AML-193 (cell line): Measurements from ENCODE around the gene SLC6A3.

Source experiments
- DNase-seq, 2 experiments: peaks; one replicate each; lab custom pipeline; 2025; lab: John Stamatoyannopoulos, UW

The SLC6A3 gene

DNA sequence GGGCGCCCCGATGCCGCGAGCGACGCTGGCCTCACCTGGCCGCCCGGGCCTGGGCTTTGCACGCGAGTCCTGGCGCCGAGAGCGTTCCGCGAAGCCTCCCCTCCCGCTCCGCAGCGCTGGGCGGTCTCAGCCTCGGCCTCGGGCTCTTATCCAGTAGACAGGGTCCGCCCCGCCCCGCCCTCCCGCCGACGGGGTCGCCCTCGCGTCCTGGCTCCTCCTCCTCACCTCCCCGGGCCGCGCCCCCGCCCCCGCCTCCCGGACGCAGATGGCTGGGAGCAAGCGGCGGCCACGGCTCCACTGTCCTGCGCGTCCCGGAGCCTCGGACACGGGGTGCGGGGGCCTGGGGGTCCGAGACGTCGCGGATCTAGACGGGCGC, at the start of gene SLC6A3:
Gene SLC6A3 (minus strand): TSS at position 128 of the 376 bp plus-strand sequence. CDS start 2,243 bp downstream, outside the sequence.
- no peak for DNase-seq

DNA sequence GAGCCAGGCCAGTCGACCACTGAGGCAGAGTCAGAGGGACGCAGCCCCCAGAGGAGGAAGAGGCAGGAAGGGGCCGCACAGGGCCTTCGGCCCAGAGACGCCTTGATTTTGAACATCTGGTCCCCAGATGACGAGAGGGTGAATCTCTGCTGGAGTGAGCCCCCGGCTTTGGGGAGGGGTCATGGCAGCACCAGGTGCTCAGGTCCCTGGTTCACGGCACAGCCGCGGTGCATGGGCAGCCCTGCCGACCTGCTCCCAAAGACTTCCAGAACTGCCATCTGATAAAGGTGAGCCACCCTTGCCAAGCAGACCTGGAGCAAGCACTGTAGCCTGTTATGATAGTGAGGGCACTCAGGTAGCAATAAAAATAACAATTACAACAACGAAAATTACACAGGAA, 48.7 kb upstream of the SLC6A3 start:
- no peak for DNase-seq

- no peak for DNase-seq
These were observed 48.2 kb upstream of the SLC6A3 start for GRCh38 chr5:1493413-1493812.

GRCh38 chr5:1492757-1493156, 47.5 kb upstream of the SLC6A3 start:
- no peak for DNase-seq

- DNase-seq: no peak
These were observed 45.1 kb upstream of the SLC6A3 start for GRCh38 chr5:1490376-1490775.

DNA sequence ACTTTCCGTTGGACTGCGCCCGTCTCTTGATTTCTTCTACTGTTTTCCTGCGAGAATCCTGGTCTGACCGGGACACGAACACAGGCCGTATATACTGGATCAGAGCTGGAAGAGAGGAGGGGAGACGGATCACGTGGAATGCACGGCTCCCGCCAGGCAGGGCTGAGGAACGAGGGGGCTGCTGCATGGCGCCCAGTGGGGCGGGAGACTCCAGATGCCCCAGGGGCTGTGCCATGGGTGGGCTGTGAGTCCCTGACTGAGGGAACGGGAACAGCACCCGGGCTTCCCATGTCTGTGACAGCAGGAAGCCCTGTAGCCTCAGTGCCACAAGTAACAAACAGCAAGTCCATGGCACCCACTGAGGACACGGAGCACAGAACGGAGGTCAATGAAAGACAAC, 44.5 kb upstream of the SLC6A3 start:
- no peak for DNase-seq

- no peak for DNase-seq
These were observed 43.8 kb upstream of the SLC6A3 start for GRCh38 chr5:1488882-1489680.

DNA sequence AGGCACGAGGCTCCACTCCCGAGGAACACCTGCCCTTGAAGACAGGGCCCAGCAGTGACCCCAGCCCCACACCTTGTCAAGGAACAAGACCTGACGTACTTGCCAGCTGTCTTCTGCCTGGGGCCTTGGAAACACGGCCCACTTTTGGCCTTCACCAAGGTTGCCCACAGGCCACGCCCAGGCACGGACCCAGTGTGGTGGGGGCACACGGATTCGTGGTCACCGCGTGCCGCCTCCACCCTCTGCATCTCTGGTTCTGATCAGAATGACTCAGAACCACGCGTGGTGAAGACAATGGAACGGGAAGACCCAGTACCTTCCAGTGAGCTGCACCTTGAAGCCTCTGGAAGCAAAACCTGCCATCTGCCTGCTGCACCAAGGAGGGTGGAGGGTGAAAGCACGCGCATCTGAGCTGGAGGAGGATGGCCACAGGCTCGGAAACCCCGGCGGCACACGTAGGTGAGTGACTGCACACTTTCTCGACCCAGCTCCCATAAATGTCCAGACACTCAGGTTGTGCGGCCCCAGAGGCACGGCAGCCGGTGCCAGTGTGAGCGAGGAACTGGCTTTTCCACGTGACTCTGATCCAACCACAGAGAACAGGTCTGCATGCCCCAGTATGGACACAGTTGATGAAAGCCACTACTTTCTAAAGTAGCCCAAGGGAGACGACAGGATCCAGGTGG, 42.0 kb upstream of the SLC6A3 start:
- DNase-seq: no peak

DNA sequence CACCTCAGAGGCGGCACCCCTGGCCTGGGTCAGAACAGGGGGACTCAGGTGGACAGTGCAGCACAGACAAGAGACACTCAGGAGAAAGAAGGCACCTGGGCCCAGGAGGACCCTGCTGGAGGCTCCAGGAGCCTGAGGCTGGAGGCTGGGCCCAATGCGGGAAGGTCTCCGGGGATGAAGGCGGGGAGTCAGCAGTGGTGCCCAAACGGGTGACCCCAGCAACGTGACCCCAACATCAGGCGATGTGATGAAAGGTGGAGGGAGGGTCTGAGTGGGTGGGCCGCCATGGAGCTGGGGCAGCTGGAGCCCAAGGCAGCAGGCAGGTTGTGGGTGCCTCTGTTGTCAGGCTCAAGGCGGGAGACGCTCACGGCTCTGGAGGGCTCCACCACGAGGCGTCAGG, 41.0 kb upstream of the SLC6A3 start:
- no peak for DNase-seq

GRCh38 chr5:1485579-1486118, 40.4 kb upstream of the SLC6A3 start:
- DNase-seq: no peak

DNA sequence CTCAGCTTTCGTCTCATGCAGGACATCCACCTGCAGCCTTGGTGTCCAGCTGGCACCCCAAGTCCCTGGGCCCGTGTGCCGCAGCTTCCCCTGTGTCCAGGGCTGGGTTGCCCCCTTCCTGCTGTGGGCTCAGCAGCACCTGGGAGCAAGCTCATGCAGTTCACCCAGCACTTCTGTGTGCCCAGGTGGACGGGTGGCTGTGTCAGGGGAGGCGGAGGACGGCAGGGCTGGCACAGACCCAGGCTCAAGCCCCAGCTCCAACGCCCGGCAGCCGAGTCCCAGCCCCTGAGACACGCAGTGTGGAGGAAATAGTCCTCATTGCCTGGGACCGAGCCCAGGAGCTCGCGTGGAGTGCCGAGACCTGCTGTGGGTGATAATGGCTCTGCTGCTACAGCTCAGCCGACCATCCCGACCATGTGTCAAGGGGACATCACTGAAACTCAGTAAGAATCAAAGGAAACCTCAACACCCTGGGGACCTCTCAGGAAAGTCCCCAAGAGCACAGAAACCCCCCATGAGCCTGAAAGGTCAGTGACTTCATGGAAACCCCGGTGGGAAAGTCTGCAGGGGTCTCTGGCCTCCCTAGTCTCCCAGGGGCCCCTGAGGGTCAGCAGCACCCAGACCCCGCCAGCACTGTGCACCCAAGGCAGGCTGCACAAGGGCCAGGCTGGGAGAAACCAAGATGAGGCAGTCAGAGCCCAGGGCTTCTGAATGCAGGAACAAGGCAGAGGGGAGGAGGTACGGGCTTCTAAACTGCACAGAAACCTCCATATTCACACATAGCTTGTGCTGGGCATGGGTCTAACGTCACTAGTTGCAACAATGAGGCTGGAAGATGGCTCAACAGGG, 39.7 kb upstream of the SLC6A3 start:
- DNase-seq: no peak

- no peak for DNase-seq
These were observed 38.9 kb upstream of the SLC6A3 start for GRCh38 chr5:1483856-1484729.

DNA sequence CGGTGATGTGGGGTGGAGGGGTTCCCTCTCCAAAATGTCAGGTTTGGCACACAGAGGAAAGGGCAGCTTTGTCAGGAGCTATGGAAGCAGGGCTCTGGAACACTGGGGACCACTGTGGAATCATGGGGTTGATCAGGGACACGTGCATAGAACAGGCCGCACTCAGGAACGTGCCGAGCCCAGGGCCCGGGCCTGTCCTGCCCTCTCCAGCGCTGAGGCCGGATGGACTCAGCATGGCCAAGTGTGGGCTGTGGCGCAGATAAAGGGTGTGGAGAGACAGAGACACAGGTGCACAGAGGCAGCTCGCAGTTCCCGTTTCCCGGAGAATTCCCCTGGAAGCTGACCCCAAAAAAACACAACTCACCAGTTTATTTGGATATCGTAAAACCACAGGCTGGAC, 37.8 kb upstream of the SLC6A3 start:
- DNase-seq: no peak

DNA sequence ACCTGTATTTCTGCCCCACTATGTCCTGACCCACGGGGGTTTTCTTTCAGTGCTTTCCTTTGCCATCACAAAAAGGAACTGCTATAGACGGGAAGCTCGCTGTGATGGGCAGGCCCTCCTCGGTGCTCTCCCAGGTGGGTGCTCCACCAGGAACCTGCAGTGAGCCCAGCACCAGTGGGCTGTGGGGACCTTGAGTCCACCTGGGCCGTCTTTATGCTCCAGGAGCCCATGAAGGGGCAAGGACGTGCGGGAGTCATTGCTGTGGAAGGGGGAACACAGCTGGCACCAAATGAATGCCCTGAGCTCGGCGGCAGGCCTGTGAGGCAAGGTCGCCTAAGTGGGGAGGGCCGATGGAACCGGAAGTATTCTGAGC, 36.7 kb upstream of the SLC6A3 start:
- no peak for DNase-seq

DNA sequence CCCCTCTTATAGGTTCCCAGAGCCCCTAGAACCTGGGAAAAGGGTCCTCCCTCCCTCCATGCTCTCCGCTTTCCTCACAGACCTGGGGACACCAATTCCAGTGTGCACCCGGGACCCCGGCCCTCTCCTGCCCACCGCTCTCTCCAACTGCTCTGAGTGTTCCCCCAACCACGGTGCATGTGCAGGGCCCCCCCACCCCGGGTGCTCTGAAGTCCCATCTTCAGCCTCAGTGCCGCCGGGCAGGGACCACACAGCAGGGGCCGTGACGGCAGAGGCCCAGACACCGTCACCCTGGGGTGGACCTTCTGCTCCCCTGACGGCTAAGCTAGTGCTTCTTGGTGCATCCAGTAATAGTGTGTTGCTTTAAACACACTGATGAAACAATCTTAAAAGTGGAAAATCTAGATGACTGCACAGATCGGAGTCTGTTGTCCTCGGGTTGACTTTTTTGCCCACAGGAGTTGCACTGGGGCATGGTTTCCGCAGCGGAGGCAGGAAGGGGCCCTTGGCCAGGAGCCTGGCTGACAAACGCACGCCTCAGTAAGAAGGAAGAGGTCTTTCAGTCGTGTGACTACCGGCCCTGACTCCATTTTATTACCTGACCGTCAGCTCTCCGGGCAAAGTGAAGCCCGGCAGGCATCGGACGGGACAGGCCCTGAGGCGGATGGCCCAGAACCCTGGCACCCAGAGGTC, 36.2 kb upstream of the SLC6A3 start:
- no peak for DNase-seq

GRCh38 chr5:1480806-1481205, 35.6 kb upstream of the SLC6A3 start:
- no peak for DNase-seq

DNA sequence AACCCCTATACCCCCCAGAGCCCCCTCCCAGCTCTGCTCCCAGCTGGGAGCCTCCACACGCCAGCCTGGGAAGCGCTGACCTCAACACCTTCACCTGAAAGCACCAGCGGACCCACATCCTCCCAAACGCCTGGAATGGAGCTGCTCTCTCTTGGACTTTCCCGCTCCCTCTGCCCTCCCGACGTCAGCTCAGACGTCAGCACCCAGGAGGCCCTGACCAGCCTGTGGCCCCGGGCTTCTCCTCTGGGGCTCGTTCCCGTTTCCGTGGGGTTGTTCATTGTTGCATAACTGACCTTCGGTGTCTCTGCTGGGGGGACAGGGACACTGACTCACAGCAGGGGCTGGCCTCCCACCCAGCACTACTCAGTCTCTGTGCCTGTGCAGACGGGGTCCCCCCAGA, 35.0 kb upstream of the SLC6A3 start:
- DNase-seq: no peak

GRCh38 chr5:1479581-1480188, 34.4 kb upstream of the SLC6A3 start:
- peak; percentile 15 to 52 for DNase-seq

DNA sequence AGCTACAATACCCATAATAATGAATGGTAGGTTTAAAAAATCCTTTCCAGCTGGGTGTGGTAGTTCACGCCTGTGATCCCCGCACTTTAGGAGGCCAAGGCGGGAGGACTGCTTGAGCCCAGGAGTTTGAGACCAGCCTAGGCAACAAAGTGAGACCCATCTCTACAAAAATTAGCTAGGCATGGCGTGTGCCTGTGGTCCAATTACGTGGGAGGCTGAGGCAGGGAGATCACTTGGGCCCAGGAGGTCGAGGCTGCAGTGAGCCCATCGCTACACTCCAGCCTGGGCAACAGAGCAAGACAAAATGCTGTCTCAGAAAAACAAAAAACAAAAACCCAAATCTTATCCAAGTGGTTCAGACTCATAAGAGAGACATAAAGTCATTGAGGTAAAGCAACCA, 33.8 kb upstream of the SLC6A3 start:
- no peak for DNase-seq

- no peak for DNase-seq
These were observed 33.2 kb upstream of the SLC6A3 start for GRCh38 chr5:1478271-1479035.
